A673 (cell line): ENCODE results near the gene NOD1. TPM values are rescaled to one million over a fixed set of nuclear protein-coding genes. Genes with fewer than 3 reads are reported as not detected.

Source experiments
- BruUV-seq: library from RNA; stranded (reverse); fragments of 400-500 nt; replicated peaks from 2 replicates; lab custom pipeline; 2021; lab: Mats Ljungman, UMichigan
- CTCF ChIA-PET: fragments of 300-600 bp; sonication (Branson Sonifier 250); formaldehyde crosslinking; loops from one replicate; lab custom pipeline; 2022; ENCODE audit warnings: antibody characterized with exemption; lab: Charles Lee
- POLR2A ChIA-PET: fragments of 300-600 bp; sonication (Branson Sonifier 250); formaldehyde crosslinking; loops from one replicate; lab custom pipeline; 2022; ENCODE audit warnings: antibody characterized with exemption; ENCODE audit not compliant: low non-redundant PET; lab: Charles Lee
- DNase-seq: peaks from one replicate; pipeline ENCODE4 v3.0.0-alpha.2; 2015; ENCODE audit warnings: low spot score
- H3K27ac ChIP-seq: fragments of 200-600 bp; sonication (generic); 2 replicates; pipeline ENCODE4 v1.5.1; 2016; ENCODE audit warnings: mixed run types, low read depth, mild to moderate bottlenecking, mixed read lengths, antibody characterized with exemption, low read length; ENCODE audit not compliant: poor library complexity, severe bottlenecking
- H3K27me3 ChIP-seq: fragments of 200-600 bp; sonication (generic); replicated peaks from 2 replicates; pipeline ENCODE4 v1.6.1; 2017; ENCODE audit warnings: mixed run types, low read depth, mild to moderate bottlenecking, mixed read lengths, antibody characterized with exemption, low read length; ENCODE audit not compliant: insufficient read depth, poor library complexity
- H3K36me3 ChIP-seq: fragments of 200-600 bp; sonication (generic); 2 replicates; pipeline ENCODE4 v1.6.1; 2016; ENCODE audit warnings: mixed run types, mild to moderate bottlenecking, mixed read lengths, antibody characterized with exemption, low read length; ENCODE audit not compliant: insufficient read depth, poor library complexity, severe bottlenecking
- H3K4me1 ChIP-seq: fragments of 200-600 bp; sonication (generic); 2 replicates; pipeline ENCODE4 v1.6.1; 2017; ENCODE audit warnings: mixed run types, mild to moderate bottlenecking, mixed read lengths, antibody characterized with exemption, low read length; ENCODE audit not compliant: insufficient read depth, poor library complexity, severe bottlenecking
- H3K4me3 ChIP-seq: fragments of 200-600 bp; sonication (generic); 2 replicates; pipeline ENCODE4 v1.5.1; 2016; ENCODE audit warnings: low read depth, mixed run types, mild to moderate bottlenecking, mixed read lengths, low read length; ENCODE audit not compliant: poor library complexity, severe bottlenecking
- H3K9me3 ChIP-seq: fragments of 200-600 bp; sonication (generic); 2 replicates; pipeline ENCODE4 v1.6.1; 2016; ENCODE audit warnings: mixed run types, low read depth, mild to moderate bottlenecking, mixed read lengths, antibody characterized with exemption, low read length; ENCODE audit not compliant: poor library complexity, severe bottlenecking
- CTCF ChIP-seq: fragments of 300-800, 200-600 bp; sonication (generic); conservative IDR thresholded peaks from 2 replicates; pipeline ENCODE4 v1.5.1; 2017; ENCODE audit warnings: low read depth, mild to moderate bottlenecking, antibody characterized with exemption, low read length, moderate library complexity, mixed read lengths
- EZH2 ChIP-seq: fragments of 200-600 bp; sonication (generic); IDR thresholded peaks from 2 replicates; pipeline ENCODE4 v1.6.1; 2017; ENCODE audit warnings: borderline replicate concordance, low read depth, mild to moderate bottlenecking, mixed read lengths, antibody characterized with exemption, low read length; ENCODE audit not compliant: poor library complexity, severe bottlenecking
- intact Hi-C: fragments of 100-400 bp; cut with micrococcal nuclease; formaldehyde crosslinking; loops from one replicate; pipeline ENCODE4 v1.10.0; 2022; ENCODE audit not compliant: unreplicated experiment
- total RNA-seq: library from RNA; stranded (reverse); gene quantifications from 2 replicates; pipeline ENCODE4 v1.2.3, GENCODE V29; 2021

Gene NOD1
- total RNA-seq, 1 experiment from 2014 or later, result 2.3 TPM

GRCh38 chr7:30479202-30480120, 877 bp upstream of the NOD1 start:
- ChIA-PET CTCF (no interaction called here), POLR2A (interaction anchor here (0.6 kb wide), 1 partner anchor 576 kb away, joined by 12 read pairs; no protein-coding TSS in a partner anchor)
- peak; percentile 32 for DNase-seq
- Histone ChIP-seq H3K27me3 (no peaks in the 10 kb centered on the region), H3K4me1 (no peaks in the 10 kb centered on the region), H3K27ac (no peak overlapping the region), H3K36me3 (no peaks in the 10 kb centered on the region), H3K4me3 (peak overlapping the region; percentile 77), H3K9me3 (no peaks in the 10 kb centered on the region)
- BruUV-seq, result no TSS peak
- intact Hi-C loops, result no loop called here
- TF ChIP-seq EZH2, result no peak

- Histone ChIP-seq H3K9me3 (no peaks in the 10 kb centered on the region), H3K4me3 (no peak overlapping the region), H3K36me3 (no peaks in the 10 kb centered on the region), H3K4me1 (no peaks in the 10 kb centered on the region), H3K27me3 (no peaks in the 10 kb centered on the region), H3K27ac (no peak overlapping the region)
- TF ChIP-seq EZH2 (no peak), CTCF (no peak)
- intact Hi-C loops, result no loop called here
- ChIA-PET POLR2A (no interaction called here), CTCF (no interaction called here)
- BruUV-seq, result no TSS peak
- DNase-seq, result no peak
Measured at GRCh38 chr7:30476459-30477145, 2.0 kb downstream of the NOD1 start.

- no peak overlapping the region for H3K27ac ChIP-seq
- no peak for DNase-seq
- H3K4me3 ChIP-seq, result no peak overlapping the region
- CTCF ChIA-PET, result no interaction called here
- no TSS peak for BruUV-seq
- H3K9me3 ChIP-seq, result no peaks in the 10 kb centered on the region
- intact Hi-C loops, result no loop called here
- H3K27me3 ChIP-seq, result no peaks in the 10 kb centered on the region
- POLR2A ChIA-PET, result no interaction called here
- TF ChIP-seq EZH2 (no peak), CTCF (no peak)
- H3K36me3 ChIP-seq, result no peaks in the 10 kb centered on the region
- no peaks in the 10 kb centered on the region for H3K4me1 ChIP-seq
Measured at GRCh38 chr7:30475580-30475979, 3.0 kb downstream of the NOD1 start.
